ENCODE results near the gene CA12. TPM values are rescaled to one million over a fixed set of nuclear protein-coding genes. Genes with fewer than 3 reads are reported as not detected.

The CA12 gene
- total and polyA plus RNA-seq, 9 of the 15 experiments (the other 6 are each of a cell fraction or from before 2014, with no cell fraction given): 0.01 to 0.78 (median 0.15) TPM; not detected in 1

DNA sequence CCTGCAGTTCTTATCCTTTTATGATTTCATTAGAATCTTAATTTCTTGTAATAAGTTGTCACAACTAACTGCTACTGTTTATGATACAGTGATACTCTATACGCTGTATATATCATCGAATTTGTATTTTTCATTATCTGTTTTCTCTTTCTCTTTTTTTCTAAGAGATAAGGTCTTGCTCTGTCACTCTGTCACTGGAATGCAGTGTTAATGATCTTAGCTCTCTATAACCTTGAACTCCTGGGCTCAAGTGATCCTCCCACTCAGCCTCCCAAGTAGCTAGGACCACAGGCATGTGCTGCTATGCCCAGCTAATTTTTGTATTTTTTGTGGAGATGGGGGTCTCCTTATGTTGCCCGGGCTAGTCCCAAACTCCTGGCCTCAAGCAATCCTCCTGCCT lies 89.4 kb downstream of the CA12 start (continued):
- TF ChIP-seq, protein P1, sequence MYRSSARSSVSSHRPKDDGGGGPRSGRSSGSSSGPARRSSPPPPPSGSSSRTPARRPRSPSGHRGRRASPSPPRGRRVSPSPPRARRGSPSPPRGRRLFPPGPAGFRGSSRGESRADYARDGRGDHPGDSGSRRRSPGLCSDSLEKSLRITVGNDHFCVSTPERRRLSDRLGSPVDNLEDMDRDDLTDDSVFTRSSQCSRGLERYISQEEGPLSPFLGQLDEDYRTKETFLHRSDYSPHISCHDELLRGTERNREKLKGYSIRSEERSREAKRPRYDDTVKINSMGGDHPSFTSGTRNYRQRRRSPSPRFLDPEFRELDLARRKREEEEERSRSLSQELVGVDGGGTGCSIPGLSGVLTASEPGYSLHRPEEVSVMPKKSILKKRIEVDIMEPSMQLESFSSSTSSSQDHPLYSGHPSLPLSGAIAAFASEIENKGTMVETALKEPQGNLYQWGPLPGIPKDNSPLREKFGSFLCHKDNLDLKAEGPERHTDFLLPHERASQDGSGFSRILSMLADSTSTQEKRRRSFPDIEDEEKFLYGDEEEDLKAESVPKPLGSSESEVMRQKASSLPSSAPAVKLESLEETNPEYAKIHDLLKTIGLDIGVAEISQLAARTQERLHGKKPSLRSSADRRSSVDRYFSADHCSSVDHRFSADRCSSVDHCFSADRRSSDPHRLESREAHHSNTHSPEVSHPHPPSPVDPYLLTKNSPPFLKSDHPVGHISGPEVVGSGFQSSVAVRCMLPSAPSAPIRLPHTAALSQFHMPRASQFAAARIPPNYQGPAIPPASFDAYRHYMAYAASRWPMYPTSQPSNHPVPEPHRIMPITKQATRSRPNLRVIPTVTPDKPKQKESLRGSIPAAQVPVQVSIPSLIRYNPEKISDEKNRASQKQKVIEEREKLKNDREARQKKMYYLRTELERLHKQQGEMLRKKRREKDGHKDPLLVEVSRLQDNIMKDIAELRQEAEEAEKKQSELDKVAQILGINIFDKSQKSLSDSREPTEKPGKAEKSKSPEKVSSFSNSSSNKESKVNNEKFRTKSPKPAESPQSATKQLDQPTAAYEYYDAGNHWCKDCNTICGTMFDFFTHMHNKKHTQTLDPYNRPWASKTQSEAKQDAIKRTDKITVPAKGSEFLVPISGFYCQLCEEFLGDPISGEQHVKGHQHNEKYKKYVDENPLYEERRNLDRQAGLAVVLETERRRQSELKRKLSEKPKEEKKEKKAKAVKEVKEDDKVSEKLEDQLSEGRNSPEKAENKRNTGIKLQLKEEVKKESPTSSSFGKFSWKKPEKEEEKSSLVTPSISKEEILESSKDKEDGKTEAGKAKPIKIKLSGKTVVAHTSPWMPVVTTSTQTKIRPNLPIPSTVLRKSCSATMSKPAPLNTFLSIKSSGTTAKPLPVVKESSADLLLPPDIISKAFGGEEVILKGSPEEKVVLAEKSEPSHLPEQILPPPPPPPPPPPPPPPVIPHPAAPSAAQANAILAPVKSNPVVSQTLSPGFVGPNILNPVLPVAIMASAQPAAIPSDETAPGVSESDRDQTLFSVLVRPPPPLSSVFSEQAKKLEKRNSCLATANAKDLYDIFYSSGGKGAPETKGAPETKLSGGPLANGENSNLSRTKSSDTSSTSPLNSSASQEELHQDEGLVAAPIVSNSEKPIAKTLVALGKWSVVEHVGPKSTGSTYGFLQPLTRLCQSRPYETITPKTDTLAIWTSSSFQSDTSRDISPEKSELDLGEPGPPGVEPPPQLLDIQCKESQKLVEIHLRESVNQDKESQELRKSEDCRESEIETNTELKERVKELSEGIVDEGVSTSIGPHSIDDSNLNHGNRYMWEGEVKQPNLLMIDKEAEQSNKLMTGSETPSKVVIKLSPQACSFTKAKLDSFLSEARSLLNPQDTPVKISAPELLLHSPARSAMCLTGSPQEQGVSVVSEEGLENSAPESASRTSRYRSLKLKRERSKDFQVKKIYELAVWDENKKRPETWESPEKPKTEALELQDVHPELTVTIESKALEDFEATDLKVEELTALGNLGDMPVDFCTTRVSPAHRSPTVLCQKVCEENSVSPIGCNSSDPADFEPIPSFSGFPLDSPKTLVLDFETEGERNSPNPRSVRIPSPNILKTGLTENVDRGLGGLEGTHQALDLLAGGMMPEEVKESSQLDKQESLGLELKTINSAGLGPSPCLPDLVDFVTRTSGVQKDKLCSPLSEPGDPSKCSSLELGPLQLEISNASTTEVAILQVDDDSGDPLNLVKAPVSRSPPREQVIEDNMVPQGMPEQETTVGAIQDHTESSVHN (IDR thresholded peaks at IDR 0.05; ENCODE audit: borderline replicate concordance in 1 of 2, low read depth in 1 of 2): peak in 1 of 2 experiments; percentile 36; a peak in 1 of 4 replicates
- TF ChIP-seq NFE2 (IDR thresholded peaks at IDR 0.05; ENCODE audit: low read depth): peak; percentile 51
- no peak for TF ChIP-seq CBX8 (IDR thresholded peaks at IDR 0.05; ENCODE audit: borderline replicate concordance, extremely low read depth, low read depth, low read length, poor library complexity, severe bottlenecking)
- TF ChIP-seq TRIM24 (IDR thresholded peaks at IDR 0.05): no peak
- 0 out of 2 replicates have a peak, but pooled peaks have one; percentile 10 for TF ChIP-seq EP300 (IDR thresholded peaks at IDR 0.05; ENCODE audit: low read length)
- TF ChIP-seq, protein P2, sequence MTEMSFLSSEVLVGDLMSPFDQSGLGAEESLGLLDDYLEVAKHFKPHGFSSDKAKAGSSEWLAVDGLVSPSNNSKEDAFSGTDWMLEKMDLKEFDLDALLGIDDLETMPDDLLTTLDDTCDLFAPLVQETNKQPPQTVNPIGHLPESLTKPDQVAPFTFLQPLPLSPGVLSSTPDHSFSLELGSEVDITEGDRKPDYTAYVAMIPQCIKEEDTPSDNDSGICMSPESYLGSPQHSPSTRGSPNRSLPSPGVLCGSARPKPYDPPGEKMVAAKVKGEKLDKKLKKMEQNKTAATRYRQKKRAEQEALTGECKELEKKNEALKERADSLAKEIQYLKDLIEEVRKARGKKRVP (CRISPR knock-in tag; IDR thresholded peaks at IDR 0.05): no peak
- TF ChIP-seq, protein P3, sequence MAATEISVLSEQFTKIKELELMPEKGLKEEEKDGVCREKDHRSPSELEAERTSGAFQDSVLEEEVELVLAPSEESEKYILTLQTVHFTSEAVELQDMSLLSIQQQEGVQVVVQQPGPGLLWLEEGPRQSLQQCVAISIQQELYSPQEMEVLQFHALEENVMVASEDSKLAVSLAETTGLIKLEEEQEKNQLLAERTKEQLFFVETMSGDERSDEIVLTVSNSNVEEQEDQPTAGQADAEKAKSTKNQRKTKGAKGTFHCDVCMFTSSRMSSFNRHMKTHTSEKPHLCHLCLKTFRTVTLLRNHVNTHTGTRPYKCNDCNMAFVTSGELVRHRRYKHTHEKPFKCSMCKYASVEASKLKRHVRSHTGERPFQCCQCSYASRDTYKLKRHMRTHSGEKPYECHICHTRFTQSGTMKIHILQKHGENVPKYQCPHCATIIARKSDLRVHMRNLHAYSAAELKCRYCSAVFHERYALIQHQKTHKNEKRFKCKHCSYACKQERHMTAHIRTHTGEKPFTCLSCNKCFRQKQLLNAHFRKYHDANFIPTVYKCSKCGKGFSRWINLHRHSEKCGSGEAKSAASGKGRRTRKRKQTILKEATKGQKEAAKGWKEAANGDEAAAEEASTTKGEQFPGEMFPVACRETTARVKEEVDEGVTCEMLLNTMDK (IDR thresholded peaks at IDR 0.05; ENCODE audit: borderline replicate concordance, insufficient read depth, low read depth, low read length, poor library complexity, severe bottlenecking): no peak
- TF ChIP-seq TEAD1 (CRISPR knock-in tag; IDR thresholded peaks at IDR 0.05): peak in 1 of 2 experiments; percentile 74; a peak in 2 of 4 replicates
- peak; percentile 63 for TF ChIP-seq ZNF384 (IDR thresholded peaks at IDR 0.05; ENCODE audit: low read depth, low read length)
- no peak for TF ChIP-seq ZNF764 (CRISPR knock-in tag; IDR thresholded peaks at IDR 0.05; ENCODE audit: low read depth)
